GM23338 (cell line): ENCODE data around the gene PSMB3. TPM values are rescaled to one million over a fixed set of nuclear protein-coding genes. Genes with fewer than 3 reads are reported as not detected.
A peak's percentile ranks its signal among the peaks of the same experiment; 100 is the strongest.

ENCODE experiments used
- ATAC-seq: fragments of 200-7000 bp; cut with Tn5 transposase; 3 replicates; pipeline ENCODE4 v1.9.1; 2020
- DNase-seq: peaks from one replicate; pipeline ENCODE4 v3.0.0-alpha.2; 2015; ENCODE audit warnings: low spot score
- H2AFZ ChIP-seq: fragments of 200-600 bp; sonication (generic); 2 replicates; pipeline ENCODE4 v1.8.0; 2016; ENCODE audit warnings: antibody characterized with exemption, mild to moderate bottlenecking, moderate library complexity
- H3F3A ChIP-seq: fragments of 200-600 bp; sonication (generic); replicated peaks from 2 replicates; pipeline ENCODE4 v1.8.0; 2017; ENCODE audit warnings: antibody characterized with exemption, mixed run types, low read depth
- H3K27ac ChIP-seq: fragments of 200-600 bp; sonication (generic); 2 replicates; pipeline ENCODE4 v1.6.1; 2016; ENCODE audit warnings: low read depth
- H3K27me3 ChIP-seq: fragments of 200-600 bp; sonication (generic); 2 replicates; pipeline ENCODE4 v1.8.0; 2016; ENCODE audit warnings: mild to moderate bottlenecking, mixed run types, moderate library complexity; ENCODE audit not compliant: insufficient read depth
- H3K36me3 ChIP-seq: fragments of 200-600 bp; sonication (generic); 2 replicates; pipeline ENCODE4 v1.8.0; 2016; ENCODE audit warnings: mild to moderate bottlenecking; ENCODE audit not compliant: insufficient read depth
- H3K4me1 ChIP-seq: fragments of 200-600 bp; sonication (generic); 2 replicates; pipeline ENCODE4 v1.8.0; 2016; ENCODE audit warnings: mild to moderate bottlenecking, moderate library complexity; ENCODE audit not compliant: insufficient read depth
- H3K4me2 ChIP-seq: fragments of 200-600 bp; sonication (generic); 2 replicates; pipeline ENCODE4 v1.7.1; 2017; ENCODE audit warnings: mixed run types
- H3K4me3 ChIP-seq: fragments of 200-600 bp; sonication (generic); 2 replicates; pipeline ENCODE4 v1.6.1; 2016; ENCODE audit warnings: mixed run types
- H3K79me2 ChIP-seq: fragments of 200-600 bp; sonication (generic); replicated peaks from 2 replicates; pipeline ENCODE4 v1.8.0; 2017; ENCODE audit warnings: mild to moderate bottlenecking; ENCODE audit not compliant: insufficient read depth
- H3K9me2 ChIP-seq: fragments of 200-600 bp; sonication (generic); 2 replicates; pipeline ENCODE4 v1.8.0; 2017; ENCODE audit not compliant: insufficient read depth
- H4K20me1 ChIP-seq: fragments of 200-600 bp; sonication (generic); replicated peaks from 2 replicates; pipeline ENCODE4 v1.8.0; 2017; ENCODE audit warnings: mild to moderate bottlenecking; ENCODE audit not compliant: insufficient read depth
- H3K27ac Mint-ChIP-seq: 2 replicates; pipeline ENCODE4 v1.8.0; 2020; ENCODE audit warnings: inconsistent platforms, mild to moderate bottlenecking, moderate library complexity, mixed read lengths
- H3K27me3 Mint-ChIP-seq: 3 replicates; pipeline ENCODE4 v1.8.0; 2022; ENCODE audit warnings: low read depth, mild to moderate bottlenecking, moderate library complexity, mixed read lengths, inconsistent platforms; ENCODE audit not compliant: insufficient read depth, poor library complexity
- H3K36me3 Mint-ChIP-seq: 3 replicates; pipeline ENCODE4 v1.8.0; 2021; ENCODE audit warnings: low read depth, mild to moderate bottlenecking, inconsistent platforms, moderate library complexity, mixed read lengths
- H3K4me1 Mint-ChIP-seq: 3 replicates; pipeline ENCODE4 v1.8.0; 2020; ENCODE audit warnings: mild to moderate bottlenecking, inconsistent platforms, mixed read lengths
- H3K4me3 Mint-ChIP-seq: 3 replicates; pipeline ENCODE4 v1.8.0; 2021; ENCODE audit warnings: moderate library complexity, mild to moderate bottlenecking, inconsistent platforms, mixed read lengths
- H3K9me3 Mint-ChIP-seq: 3 replicates; pipeline ENCODE4 v1.8.0; 2020; ENCODE audit warnings: moderate library complexity, mild to moderate bottlenecking, inconsistent platforms, mixed read lengths
- CREB1 ChIP-seq: fragments of 250-450 bp; sonication (Bioruptor Pico); IDR thresholded peaks from 2 replicates; pipeline ENCODE4 v1.5.0; 2020; ENCODE audit warnings: low read depth, mild to moderate bottlenecking, moderate library complexity
- EZH2 ChIP-seq: fragments of 200-600 bp; sonication (generic); IDR thresholded peaks from one replicate; pipeline ENCODE4 v1.8.0; 2017; ENCODE audit warnings: antibody characterized with exemption, mild to moderate bottlenecking, low read depth; ENCODE audit not compliant: unreplicated experiment
- JUNB ChIP-seq: IDR thresholded peaks from one replicate; pipeline ENCODE4 v1.6.1; 2016; ENCODE audit warnings: antibody characterized with exemption; ENCODE audit not compliant: unreplicated experiment
- NANOG ChIP-seq: IDR thresholded peaks from 2 replicates; pipeline ENCODE4 v1.6.1; 2016; ENCODE audit warnings: antibody characterized with exemption, borderline replicate concordance
- POLR2AphosphoS5 ChIP-seq: IDR thresholded peaks from 2 replicates; pipeline ENCODE4 v1.6.1; 2016; ENCODE audit warnings: antibody characterized with exemption, low read depth
- ZNF114 ChIP-seq: fragments of 250-450 bp; sonication (Bioruptor Pico); IDR thresholded peaks from 2 replicates; pipeline ENCODE4 v1.5.0; 2020; ENCODE audit warnings: mild to moderate bottlenecking, moderate library complexity
- ZNF331 ChIP-seq: fragments of 250-450 bp; sonication (Bioruptor Pico); IDR thresholded peaks from 2 replicates; pipeline ENCODE4 v1.5.0; 2020; ENCODE audit warnings: low read depth, mild to moderate bottlenecking, moderate library complexity
- polyA plus RNA-seq: library from polyadenylated mRNA; unstranded; fragments of >200 nt; fragmentation: Nextera tagmentation; extraction: Ambion mirVana; gene quantifications from 2 replicates; pipeline ENCODE4 v1.2.1, GENCODE V29; 2016
- total RNA-seq: library from RNA; depleted of rRNA; stranded (reverse); fragments of >200 nt; shearing (Covaris generic); gene quantifications from 2 replicates; pipeline ENCODE4 v1.2.3, GENCODE V29; 2014
- TF ChIP-seq, protein P1 (sequence below): fragments of 250-450 bp; sonication (Bioruptor Pico); IDR thresholded peaks from 2 replicates; pipeline ENCODE4 v1.5.0; 2020; ENCODE audit warnings: mild to moderate bottlenecking, moderate library complexity
- TF ChIP-seq, protein P2 (sequence below): IDR thresholded peaks from 2 replicates; pipeline ENCODE4 v1.6.1; 2016; ENCODE audit warnings: antibody characterized with exemption

The PSMB3 gene
- total and polyA plus RNA-seq, 2 experiments from 2014 or later: 250 to 523 TPM

DNA sequence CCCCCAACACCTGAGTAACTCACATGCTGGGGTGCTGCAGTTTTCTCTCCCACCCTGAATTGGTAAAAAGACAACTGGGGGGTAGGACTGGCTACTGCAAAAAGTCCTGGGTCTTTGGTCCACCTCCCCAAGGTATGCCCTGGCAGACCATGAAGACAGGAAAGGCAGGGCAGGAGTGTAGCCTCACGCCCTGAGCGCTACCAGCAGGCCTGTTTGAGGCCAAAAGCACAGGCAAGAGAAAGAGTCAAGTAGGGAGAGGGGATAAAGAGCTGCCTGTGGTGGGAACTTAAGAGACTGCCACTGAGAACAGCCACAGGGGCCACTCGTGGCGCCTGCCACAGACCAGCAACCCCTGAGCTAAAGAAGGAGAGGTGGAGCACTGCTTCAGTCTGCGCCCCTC lies 13.8 kb downstream of the PSMB3 start:
- Mint-ChIP-seq H3K27ac (peak overlapping the region; percentile 13; the same call in 1 of the 2 replicates), H3K4me1 (no peaks in the 10 kb centered on the region; the same call in 2 of the 3 replicates), H3K36me3 (peaks cover 77% of the 10 kb centered on the region), H3K4me3 (no peak overlapping the region), H3K9me3 (no peaks in the 10 kb centered on the region; the same call in 2 of the 3 replicates), H3K27me3 (peaks cover 9% of the 10 kb centered on the region)
- H4K20me1 ChIP-seq: peaks cover 14% of the 10 kb centered on the region
- DNase-seq (no peak), ATAC-seq (no peak)
- no peak overlapping the region for H2AFZ ChIP-seq
- H3K4me2 ChIP-seq: no peak overlapping the region
- no peaks in the 10 kb centered on the region for H3K4me1 ChIP-seq
- TF ChIP-seq EZH2 (no peak), CREB1 (CRISPR knock-in tag) (no peak), ZNF114 (CRISPR knock-in tag) (no peak), POLR2AphosphoS5 (no peak), ZNF331 (CRISPR knock-in tag) (no peak), JUNB (no peak), NANOG (no peak)
- TF ChIP-seq, protein P1, sequence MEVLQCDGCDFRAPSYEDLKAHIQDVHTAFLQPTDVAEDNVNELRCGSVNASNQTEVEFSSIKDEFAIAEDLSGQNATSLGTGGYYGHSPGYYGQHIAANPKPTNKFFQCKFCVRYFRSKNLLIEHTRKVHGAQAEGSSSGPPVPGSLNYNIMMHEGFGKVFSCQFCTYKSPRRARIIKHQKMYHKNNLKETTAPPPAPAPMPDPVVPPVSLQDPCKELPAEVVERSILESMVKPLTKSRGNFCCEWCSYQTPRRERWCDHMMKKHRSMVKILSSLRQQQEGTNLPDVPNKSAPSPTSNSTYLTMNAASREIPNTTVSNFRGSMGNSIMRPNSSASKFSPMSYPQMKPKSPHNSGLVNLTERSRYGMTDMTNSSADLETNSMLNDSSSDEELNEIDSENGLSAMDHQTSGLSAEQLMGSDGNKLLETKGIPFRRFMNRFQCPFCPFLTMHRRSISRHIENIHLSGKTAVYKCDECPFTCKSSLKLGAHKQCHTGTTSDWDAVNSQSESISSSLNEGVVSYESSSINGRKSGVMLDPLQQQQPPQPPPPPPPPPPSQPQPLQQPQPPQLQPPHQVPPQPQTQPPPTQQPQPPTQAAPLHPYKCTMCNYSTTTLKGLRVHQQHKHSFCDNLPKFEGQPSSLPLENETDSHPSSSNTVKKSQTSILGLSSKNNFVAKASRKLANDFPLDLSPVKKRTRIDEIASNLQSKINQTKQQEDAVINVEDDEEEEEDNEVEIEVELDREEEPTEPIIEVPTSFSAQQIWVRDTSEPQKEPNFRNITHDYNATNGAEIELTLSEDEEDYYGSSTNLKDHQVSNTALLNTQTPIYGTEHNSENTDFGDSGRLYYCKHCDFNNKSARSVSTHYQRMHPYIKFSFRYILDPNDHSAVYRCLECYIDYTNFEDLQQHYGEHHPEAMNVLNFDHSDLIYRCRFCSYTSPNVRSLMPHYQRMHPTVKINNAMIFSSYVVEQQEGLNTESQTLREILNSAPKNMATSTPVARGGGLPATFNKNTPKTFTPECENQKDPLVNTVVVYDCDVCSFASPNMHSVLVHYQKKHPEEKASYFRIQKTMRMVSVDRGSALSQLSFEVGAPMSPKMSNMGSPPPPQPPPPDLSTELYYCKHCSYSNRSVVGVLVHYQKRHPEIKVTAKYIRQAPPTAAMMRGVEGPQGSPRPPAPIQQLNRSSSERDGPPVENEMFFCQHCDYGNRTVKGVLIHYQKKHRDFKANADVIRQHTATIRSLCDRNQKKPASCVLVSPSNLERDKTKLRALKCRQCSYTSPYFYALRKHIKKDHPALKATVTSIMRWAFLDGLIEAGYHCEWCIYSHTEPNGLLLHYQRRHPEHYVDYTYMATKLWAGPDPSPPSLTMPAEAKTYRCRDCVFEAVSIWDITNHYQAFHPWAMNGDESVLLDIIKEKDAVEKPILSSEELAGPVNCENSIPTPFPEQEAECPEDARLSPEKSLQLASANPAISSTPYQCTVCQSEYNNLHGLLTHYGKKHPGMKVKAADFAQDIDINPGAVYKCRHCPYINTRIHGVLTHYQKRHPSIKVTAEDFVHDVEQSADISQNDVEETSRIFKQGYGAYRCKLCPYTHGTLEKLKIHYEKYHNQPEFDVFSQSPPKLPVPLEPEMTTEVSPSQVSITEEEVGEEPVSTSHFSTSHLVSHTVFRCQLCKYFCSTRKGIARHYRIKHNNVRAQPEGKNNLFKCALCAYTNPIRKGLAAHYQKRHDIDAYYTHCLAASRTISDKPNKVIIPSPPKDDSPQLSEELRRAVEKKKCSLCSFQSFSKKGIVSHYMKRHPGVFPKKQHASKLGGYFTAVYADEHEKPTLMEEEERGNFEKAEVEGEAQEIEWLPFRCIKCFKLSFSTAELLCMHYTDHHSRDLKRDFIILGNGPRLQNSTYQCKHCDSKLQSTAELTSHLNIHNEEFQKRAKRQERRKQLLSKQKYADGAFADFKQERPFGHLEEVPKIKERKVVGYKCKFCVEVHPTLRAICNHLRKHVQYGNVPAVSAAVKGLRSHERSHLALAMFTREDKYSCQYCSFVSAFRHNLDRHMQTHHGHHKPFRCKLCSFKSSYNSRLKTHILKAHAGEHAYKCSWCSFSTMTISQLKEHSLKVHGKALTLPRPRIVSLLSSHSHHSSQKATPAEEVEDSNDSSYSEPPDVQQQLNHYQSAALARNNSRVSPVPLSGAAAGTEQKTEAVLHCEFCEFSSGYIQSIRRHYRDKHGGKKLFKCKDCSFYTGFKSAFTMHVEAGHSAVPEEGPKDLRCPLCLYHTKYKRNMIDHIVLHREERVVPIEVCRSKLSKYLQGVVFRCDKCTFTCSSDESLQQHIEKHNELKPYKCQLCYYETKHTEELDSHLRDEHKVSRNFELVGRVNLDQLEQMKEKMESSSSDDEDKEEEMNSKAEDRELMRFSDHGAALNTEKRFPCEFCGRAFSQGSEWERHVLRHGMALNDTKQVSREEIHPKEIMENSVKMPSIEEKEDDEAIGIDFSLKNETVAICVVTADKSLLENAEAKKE: no peak
- TF ChIP-seq, protein P2, sequence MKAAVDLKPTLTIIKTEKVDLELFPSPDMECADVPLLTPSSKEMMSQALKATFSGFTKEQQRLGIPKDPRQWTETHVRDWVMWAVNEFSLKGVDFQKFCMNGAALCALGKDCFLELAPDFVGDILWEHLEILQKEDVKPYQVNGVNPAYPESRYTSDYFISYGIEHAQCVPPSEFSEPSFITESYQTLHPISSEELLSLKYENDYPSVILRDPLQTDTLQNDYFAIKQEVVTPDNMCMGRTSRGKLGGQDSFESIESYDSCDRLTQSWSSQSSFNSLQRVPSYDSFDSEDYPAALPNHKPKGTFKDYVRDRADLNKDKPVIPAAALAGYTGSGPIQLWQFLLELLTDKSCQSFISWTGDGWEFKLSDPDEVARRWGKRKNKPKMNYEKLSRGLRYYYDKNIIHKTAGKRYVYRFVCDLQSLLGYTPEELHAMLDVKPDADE: no peak
- H3K9me2 ChIP-seq: no peaks in the 10 kb centered on the region
- H3K27ac ChIP-seq: no peak overlapping the region
- H3K36me3 ChIP-seq: peaks cover 34% of the 10 kb centered on the region; the same call in 1 of the 2 replicates
- H3K4me3 ChIP-seq: no peak overlapping the region
- H3K27me3 ChIP-seq: no peaks in the 10 kb centered on the region
- no peaks in the 10 kb centered on the region for H3K79me2 ChIP-seq
- H3F3A ChIP-seq: peaks cover 12% of the 10 kb centered on the region; the same call in 1 of the 2 replicates
